Esophagus muscularis mucosa (tissue), 4 donors: ENCODE data around the gene ADGRG1. TPM values are rescaled to one million over a fixed set of nuclear protein-coding genes. Genes with fewer than 3 reads are reported as not detected.
"Not testable (repeated sequence)": the region's sequence is repeated elsewhere in the genome, so short reads cannot be mapped to it uniquely, and the experiment has no call there.

Source experiments
- DNase-seq: peaks from one replicate; pipeline ENCODE4 v3.0.0-alpha.2; 2017; ENCODE audit errors: extremely low spot score
- H3K27ac ChIP-seq, 4 donors: fragments of 200-600 bp; sonication (generic); replicated peaks in 1 of 4; 1 replicate in 3 of 4; 2 replicates in 1 of 4; pipeline ENCODE4 v1.5.1; 2016 to 2019; ENCODE audit warnings: mild to moderate bottlenecking in 1 of 4
- H3K27me3 ChIP-seq, 4 donors: fragments of 200-600 bp; sonication (generic); one replicate each; pipeline versions ENCODE4 v1.5.1 to v1.6.0; 2016 to 2019
- H3K36me3 ChIP-seq, 4 donors: fragments of 200-600 bp; sonication (generic); one replicate each; pipeline ENCODE4 v1.5.1; 2016 to 2019
- H3K4me1 ChIP-seq, 4 donors: fragments of 200-600 bp; sonication (generic); one replicate each; pipeline ENCODE4 v1.5.1; 2016 to 2019
- H3K4me3 ChIP-seq, 4 donors: fragments of 200-600 bp; sonication (generic); 1 replicate in 2 of 4; 2 replicates in 2 of 4; pipeline ENCODE4 v1.5.1; 2016 to 2019; ENCODE audit warnings: mild to moderate bottlenecking in 4 of 4, moderate library complexity in 1 of 4
- H3K9me3 ChIP-seq, 4 donors: fragments of 200-600 bp; sonication (generic); 1 replicate in 3 of 4; 2 replicates in 1 of 4; pipeline ENCODE4 v1.5.1; 2016 to 2019
- CTCF ChIP-seq, 3 experiments: fragments of 200-600 bp in 2 of 3; fragments of 450-650 bp in 1 of 3; sonication (generic) in 2 of 3; IDR thresholded peaks; one replicate each; pipeline ENCODE4 v1.5.1; 2017 to 2019; ENCODE audit warnings: antibody characterized with exemption in 3 of 3, mild to moderate bottlenecking in 2 of 3, moderate library complexity in 1 of 3
- EP300 ChIP-seq: sonication (generic); formaldehyde crosslinking; IDR thresholded peaks from one replicate; pipeline ENCODE4 v1.6.1; 2017; ENCODE audit warnings: antibody characterized with exemption
- POLR2A ChIP-seq: fragments of 450-650 bp; IDR thresholded peaks from one replicate; pipeline ENCODE4 v1.6.1; 2017; ENCODE audit warnings: antibody characterized with exemption, moderate library complexity, mild to moderate bottlenecking, low read depth
- POLR2AphosphoS5 ChIP-seq, 2 donors: sonication (generic); formaldehyde crosslinking; IDR thresholded peaks; one replicate each; pipeline ENCODE4 v1.6.1; 2017; ENCODE audit warnings: antibody characterized with exemption in 2 of 2
- WGBS: methylation state at CpG from one replicate; pipeline ENCODE4 v1.1.5; 2018; 5-methylcytosine and 5-hydroxymethylcytosine counted together
- intact Hi-C: fragments of 100-400 bp; cut with DNase I; formaldehyde crosslinking; loops from one replicate; pipeline ENCODE4 v1.15.1; 2023
- total RNA-seq, 4 donors: library from RNA; depleted of rRNA; stranded (reverse); fragments of >200 nt; gene quantifications; one replicate each; pipeline versions ENCODE4 v1.1.0 to v1.2.1, GENCODE V29; 2016

ADGRG1 gene
- total RNA-seq, 4 donors from 2014 or later, result 17.4 to 21.4 (median 19.1) TPM

GRCh38 chr16:57669476-57670162 is 41.2 kb downstream of the ADGRG1 start:
- Histone ChIP-seq H3K4me1 (peaks cover 0 to 3% (median 0%) of the 10 kb centered on the region in 4 donors), H3K9me3 (no peaks in the 10 kb centered on the region), H3K36me3 (peaks cover 0 to 5% (median 0%) of the 10 kb centered on the region in 4 donors), H3K27ac (no peak overlapping the region), H3K27me3 (peaks cover 0 to 32% (median 0%) of the 10 kb centered on the region in 4 donors), H3K4me3 (no peak overlapping the region)
- no peak for DNase-seq
- no peak for TF ChIP-seq CTCF (IDR thresholded peaks at IDR 0.05)
- no peak for TF ChIP-seq POLR2A
- TF ChIP-seq EP300, result no peak
- no peak for TF ChIP-seq POLR2AphosphoS5 (IDR thresholded peaks at IDR 0.05)
- WGBS, result 81% methylated on average over 12 of the region's 12 CpGs
- intact Hi-C loops, result no loop called here

- no peak for TF ChIP-seq EP300
- TF ChIP-seq CTCF (IDR thresholded peaks at IDR 0.05), result no peak
- no peak for TF ChIP-seq POLR2A
- TF ChIP-seq POLR2AphosphoS5 (IDR thresholded peaks at IDR 0.05), result no peak
- WGBS, result 45% methylated on average over 4 of the region's 4 CpGs
- Histone ChIP-seq H3K9me3 (no peaks in the 10 kb centered on the region), H3K36me3 (peaks cover 0 to under 1% (median 0%) of the 10 kb centered on the region in 4 donors), H3K27me3 (peaks cover 0 to 32% (median 0%) of the 10 kb centered on the region in 4 donors), H3K4me1 (peaks cover 0 to 3% (median 0%) of the 10 kb centered on the region in 4 donors), H3K27ac (no peak overlapping the region), H3K4me3 (no peak overlapping the region)
- no peak for DNase-seq
- intact Hi-C loops, result no loop called here
Measured at GRCh38 chr16:57670196-57670595, 41.8 kb downstream of the ADGRG1 start.

GRCh38 chr16:57671451-57671850 is 43.0 kb downstream of the ADGRG1 start:
- H3K27me3 ChIP-seq, result peaks cover 0 to 37% (median 0%) of the 10 kb centered on the region in 4 donors
- H3K36me3 ChIP-seq, H3K4me3 ChIP-seq, DNase-seq, H3K4me1 ChIP-seq, intact Hi-C loops, H3K9me3 ChIP-seq, H3K27ac ChIP-seq: not testable (repeated sequence)
- 91% methylated on average over 7 of the region's 7 CpGs for WGBS

- H3K4me1 ChIP-seq, result peaks cover 0 to 9% (median 0%) of the 10 kb centered on the region in 4 donors
- no peak overlapping the region for H3K27ac ChIP-seq
- WGBS, result 64% methylated on average over 3 of the region's 3 CpGs
- no peak for TF ChIP-seq CTCF (IDR thresholded peaks at IDR 0.05)
- TF ChIP-seq POLR2A, result no peak
- no peak for TF ChIP-seq POLR2AphosphoS5 (IDR thresholded peaks at IDR 0.05)
- no peak for TF ChIP-seq EP300
- intact Hi-C loops, result no loop called here
- no peaks in the 10 kb centered on the region for H3K36me3 ChIP-seq
- H3K27me3 ChIP-seq, result peaks cover 0 to 33% (median 0%) of the 10 kb centered on the region in 4 donors
- no peaks in the 10 kb centered on the region for H3K9me3 ChIP-seq
- no peak for DNase-seq
- no peak overlapping the region for H3K4me3 ChIP-seq
Measured at GRCh38 chr16:57672416-57672815, 44.0 kb downstream of the ADGRG1 start.

- TF ChIP-seq POLR2AphosphoS5 (IDR thresholded peaks at IDR 0.05) (no peak), EP300 (no peak), CTCF (IDR thresholded peaks at IDR 0.05) (no peak), POLR2A (no peak)
- WGBS, result 95% methylated on average over 2 of the region's 2 CpGs
- intact Hi-C loops, result no loop called here
- Histone ChIP-seq H3K4me1 (peaks cover 0 to 7% (median 0%) of the 10 kb centered on the region in 4 donors), H3K4me3 (no peak overlapping the region), H3K27ac (no peak overlapping the region), H3K9me3 (no peaks in the 10 kb centered on the region), H3K27me3 (peaks cover 0 to 29% (median 0%) of the 10 kb centered on the region in 4 donors), H3K36me3 (no peaks in the 10 kb centered on the region)
- DNase-seq, result no peak
Measured at GRCh38 chr16:57672824-57673223, 44.4 kb downstream of the ADGRG1 start.
